Peyer's patch (tissue), 4 donors: ENCODE measurements around the gene TRIP11. TPM values are rescaled to one million over a fixed set of nuclear protein-coding genes. Genes with fewer than 3 reads are reported as not detected.
"Not testable (repeated sequence)": the region's sequence is repeated elsewhere in the genome, so short reads cannot be mapped to it uniquely, and the experiment has no call there.

Experiments
- DNase-seq, 3 donors: peaks; one replicate each; pipeline ENCODE4 v3.0.0-alpha.2; 2017 to 2019
- H3K27ac ChIP-seq, 4 donors: fragments of 200-600 bp; sonication (generic); one replicate each; pipeline ENCODE4 v1.5.1; 2016 to 2019
- H3K27me3 ChIP-seq, 2 donors: fragments of 200-600 bp; sonication (generic); one replicate each; pipeline ENCODE4 v1.5.1; 2019
- H3K36me3 ChIP-seq, 3 donors: fragments of 200-600 bp; sonication (generic); one replicate each; pipeline ENCODE4 v1.5.1; 2016 to 2019
- H3K4me1 ChIP-seq, 4 donors: fragments of 200-600 bp; sonication (generic); one replicate each; pipeline ENCODE4 v1.5.1; 2016 to 2019
- H3K4me3 ChIP-seq, 4 donors: fragments of 200-600 bp; sonication (generic); 1 replicate in 3 of 4; 2 replicates in 1 of 4; pipeline ENCODE4 v1.5.1; 2016 to 2019; ENCODE audit warnings: mild to moderate bottlenecking in 1 of 4
- H3K9me3 ChIP-seq, 4 donors: fragments of 200-600 bp; sonication (generic); one replicate each; pipeline ENCODE4 v1.5.1; 2016 to 2019; ENCODE audit warnings: mild to moderate bottlenecking in 1 of 4
- CTCF ChIP-seq, 6 experiments: fragments of 450-650 bp in 4 of 6; fragments of 200-600 bp in 2 of 6; sonication (generic) in 1 of 6; IDR thresholded peaks; one replicate each; pipeline ENCODE4 v1.5.1; 2017 to 2019; ENCODE audit warnings: antibody characterized with exemption in 6 of 6, mild to moderate bottlenecking in 3 of 6, moderate library complexity in 1 of 6
- POLR2A ChIP-seq, 2 donors: fragments of 450-650 bp; IDR thresholded peaks; one replicate each; pipeline ENCODE4 v1.5.1; 2017; ENCODE audit warnings: antibody characterized with exemption in 2 of 2, mild to moderate bottlenecking in 2 of 2, moderate library complexity in 2 of 2
- total RNA-seq, 4 donors: library from RNA; depleted of rRNA; stranded (reverse); fragments of >200 nt; gene quantifications; one replicate each; pipeline ENCODE4 v1.1.0, GENCODE V29; 2016

The TRIP11 gene
- total RNA-seq: 10 to 100 TPM; 24.0 to 74.3 (median 44.7) TPM

- H3K36me3 ChIP-seq: no peaks in the 10 kb centered on the region
- no peaks in the 10 kb centered on the region for H3K9me3 ChIP-seq
- peaks cover 0 to 28% (median 0%) of the 10 kb centered on the region in 4 donors for H3K4me1 ChIP-seq
- peak within 1 kb of the TSS; percentile 62 to 90 (median 79) for H3K4me3 ChIP-seq
- TF ChIP-seq CTCF (IDR thresholded peaks at IDR 0.05) (peak in 2 of 6 experiments; percentile 9 to 12), POLR2A (IDR thresholded peaks at IDR 0.05) (peak; percentile 82 to 87)
- peak within 1 kb of the TSS; percentile 88 to 96 (median 94) for H3K27ac ChIP-seq
- DNase-seq: peak; percentile 93 to 97 (median 95)
- H3K27me3 ChIP-seq: no peaks in the 10 kb centered on the region
These were observed at the start of gene TRIP11 for GRCh38 chr14:92039719-92040430. Gene TRIP11 (minus strand): TSS chr14:92040059. CDS start chr14:92039685, 374 bp downstream.

DNA sequence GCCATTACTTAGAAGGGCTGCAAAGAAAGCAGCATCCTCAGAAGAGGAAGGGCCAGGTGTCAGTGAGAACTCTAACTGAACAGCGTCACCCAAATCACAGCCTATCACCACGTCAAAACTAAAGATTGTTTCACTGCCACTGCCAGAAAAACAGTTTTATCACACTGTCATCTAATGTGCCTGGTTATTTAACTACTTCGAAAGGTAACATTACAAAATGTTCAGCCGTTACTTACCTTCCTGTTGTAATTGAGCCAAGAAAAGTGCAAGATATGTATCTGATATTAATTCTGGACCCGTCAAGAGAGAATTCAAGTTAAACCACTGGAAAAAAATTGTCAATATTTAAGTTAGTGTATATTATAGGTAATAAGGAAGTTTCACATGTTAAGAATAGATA, 48.6 kb upstream of the TRIP11 start:
- TF ChIP-seq CTCF (IDR thresholded peaks at IDR 0.05) (no peak), POLR2A (IDR thresholded peaks at IDR 0.05) (no peak)
- Histone ChIP-seq H3K9me3 (no peaks in the 10 kb centered on the region), H3K27me3 (no peaks in the 10 kb centered on the region), H3K4me1 (no peaks in the 10 kb centered on the region), H3K36me3 (peaks cover 0 to 53% (median 0%) of the 10 kb centered on the region in 3 donors), H3K27ac (no peak overlapping the region), H3K4me3 (no peak overlapping the region)
- no peak for DNase-seq

- Histone ChIP-seq H3K36me3 (peaks cover 0 to 60% (median 0%) of the 10 kb centered on the region in 3 donors), H3K27ac (no peak overlapping the region), H3K4me1 (no peaks in the 10 kb centered on the region), H3K9me3 (no peaks in the 10 kb centered on the region), H3K27me3 (no peaks in the 10 kb centered on the region), H3K4me3 (no peak overlapping the region)
- TF ChIP-seq POLR2A (IDR thresholded peaks at IDR 0.05) (no peak), CTCF (IDR thresholded peaks at IDR 0.05) (no peak)
- DNase-seq: no peak
These were observed 34.7 kb upstream of the TRIP11 start for GRCh38 chr14:92074555-92074954.

GRCh38 chr14:92058006-92058917, 18.4 kb upstream of the TRIP11 start:
- TF ChIP-seq POLR2A (IDR thresholded peaks at IDR 0.05): no peak
- no peak for TF ChIP-seq CTCF (IDR thresholded peaks at IDR 0.05)

DNA sequence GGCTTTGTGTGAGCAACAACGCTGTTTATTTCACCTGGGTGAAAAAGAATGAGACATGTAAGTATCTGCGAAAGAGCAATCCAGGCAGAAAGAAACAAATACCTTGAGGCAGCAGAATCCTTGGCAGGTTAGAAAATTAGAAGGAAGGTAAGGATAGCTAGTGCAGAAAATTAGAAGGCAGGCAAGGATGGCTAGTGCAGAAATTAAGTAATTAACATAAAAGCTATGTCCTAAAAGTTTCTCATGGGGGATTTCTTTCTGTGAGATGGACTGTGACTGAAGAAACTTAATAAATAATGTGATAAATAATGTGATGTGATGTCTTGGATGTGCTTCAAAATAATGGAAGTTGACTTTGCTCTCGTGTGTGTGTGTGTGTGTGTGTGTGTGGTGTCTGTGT, 9.9 kb upstream of the TRIP11 start:
- TF ChIP-seq POLR2A (IDR thresholded peaks at IDR 0.05) (no peak), CTCF (IDR thresholded peaks at IDR 0.05) (no peak)
- no peak overlapping the region for H3K27ac ChIP-seq
- H3K27me3 ChIP-seq: no peaks in the 10 kb centered on the region
- H3K36me3 ChIP-seq: no peaks in the 10 kb centered on the region
- DNase-seq: no peak
- no peak overlapping the region for H3K4me3 ChIP-seq
- no peaks in the 10 kb centered on the region for H3K4me1 ChIP-seq
- peaks cover 0 to 7% (median 0%) of the 10 kb centered on the region in 4 donors for H3K9me3 ChIP-seq

More at GRCh38 chr14:92058006-92058917, 18.4 kb upstream of the TRIP11 start:
- no peaks in the 10 kb centered on the region for H3K9me3 ChIP-seq
- H3K27ac ChIP-seq: no peak overlapping the region
- DNase-seq: no peak
- peaks cover 0 to 4% (median 0%) of the 10 kb centered on the region in 3 donors for H3K36me3 ChIP-seq
- H3K4me3 ChIP-seq: no peak overlapping the region
- no peaks in the 10 kb centered on the region for H3K27me3 ChIP-seq
- H3K4me1 ChIP-seq: no peaks in the 10 kb centered on the region

DNA sequence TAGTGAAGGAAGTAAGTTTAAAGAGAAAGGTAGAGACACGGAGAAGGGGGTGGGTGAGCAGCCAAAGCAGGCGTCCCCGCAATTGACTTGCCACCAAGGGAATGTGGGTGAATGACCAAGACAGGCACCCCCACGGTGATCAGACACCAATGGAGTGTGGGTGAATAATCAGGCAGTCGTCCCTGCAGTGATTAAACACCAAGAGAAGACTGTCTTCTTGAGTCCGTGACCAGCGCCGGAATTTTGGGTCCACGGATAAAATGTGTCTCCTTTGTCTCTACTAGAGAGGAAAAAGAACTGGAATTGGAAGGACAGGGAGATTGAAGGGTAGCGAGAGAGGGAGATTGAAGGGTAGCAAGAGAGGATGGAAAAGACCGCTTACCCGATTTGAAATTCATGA, 9.4 kb upstream of the TRIP11 start:
- DNase-seq, H3K4me3 ChIP-seq, H3K27ac ChIP-seq, H3K4me1 ChIP-seq, H3K27me3 ChIP-seq, H3K36me3 ChIP-seq, H3K9me3 ChIP-seq: not testable (repeated sequence)

GRCh38 chr14:92045904-92046303, 6.0 kb upstream of the TRIP11 start:
- H3K9me3 ChIP-seq, DNase-seq, H3K27me3 ChIP-seq, H3K27ac ChIP-seq, H3K4me1 ChIP-seq, H3K36me3 ChIP-seq, H3K4me3 ChIP-seq: not testable (repeated sequence)

DNA sequence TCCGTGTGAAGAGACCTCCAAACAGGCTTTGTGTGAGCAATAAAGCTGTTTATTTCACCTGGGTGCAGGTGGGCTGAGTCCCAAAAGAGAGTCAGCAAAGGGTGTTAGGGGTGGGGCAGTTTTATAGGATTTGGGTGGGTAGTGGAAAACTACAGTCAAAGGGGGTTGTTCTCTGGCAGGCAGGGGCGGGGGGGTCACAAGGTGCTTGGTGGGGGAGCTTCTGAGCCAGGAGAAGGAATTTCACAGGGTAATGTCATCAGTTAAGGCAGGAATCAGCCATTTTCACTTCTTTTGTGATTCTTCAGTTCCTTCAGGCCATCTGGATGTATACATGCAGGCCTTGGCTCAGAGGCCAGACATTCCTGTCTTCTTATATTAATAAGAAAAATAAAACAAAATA, 1.9 kb upstream of the TRIP11 start:
- H3K4me3 ChIP-seq, H3K27ac ChIP-seq, H3K9me3 ChIP-seq, H3K36me3 ChIP-seq, DNase-seq, H3K27me3 ChIP-seq: not testable (repeated sequence)
- H3K4me1 ChIP-seq: peaks cover 0 to 19% (median 0%) of the 10 kb centered on the region in 4 donors
